GM23338 (cell line): ENCODE measurements around the gene NDUFA11.

ENCODE experiments used
- CTCF ChIP-seq, 2 experiments: fragments of 200-600 bp in 1 of 2; sonication (generic) in 1 of 2; conservative IDR thresholded peaks; 2 replicates each; pipeline versions ENCODE4 v1.5.1 to v1.6.1; 2016 to 2017; ENCODE audit warnings: antibody characterized with exemption in 2 of 2, low read depth in 2 of 2, mild to moderate bottlenecking in 2 of 2, moderate library complexity in 1 of 2
- EZH2 ChIP-seq: fragments of 200-600 bp; sonication (generic); IDR thresholded peaks from one replicate; pipeline ENCODE4 v1.8.0; 2017; ENCODE audit warnings: antibody characterized with exemption, mild to moderate bottlenecking, low read depth; ENCODE audit not compliant: unreplicated experiment
- EZH2phosphoT487 ChIP-seq: fragments of 200-600 bp; sonication (generic); IDR thresholded peaks from one replicate; pipeline ENCODE4 v1.8.1; 2018; ENCODE audit warnings: antibody characterized with exemption; ENCODE audit not compliant: unreplicated experiment
- REST ChIP-seq: IDR thresholded peaks from one replicate; pipeline ENCODE4 v1.6.1; 2018; ENCODE audit warnings: antibody characterized with exemption; ENCODE audit not compliant: unreplicated experiment
- ZNF114 ChIP-seq: fragments of 250-450 bp; sonication (Bioruptor Pico); IDR thresholded peaks from 2 replicates; pipeline ENCODE4 v1.5.0; 2020; ENCODE audit warnings: mild to moderate bottlenecking, moderate library complexity

- TF ChIP-seq EZH2 = no peak
- TF ChIP-seq CTCF (conservative IDR thresholded peaks at IDR 0.05; ENCODE audit: low read depth in 2 of 2) = no peak
- no peak for TF ChIP-seq EZH2phosphoT487
- no peak for TF ChIP-seq ZNF114
- TF ChIP-seq REST = no peak
Observed at GRCh38 chr19:5882421-5882968, 21.1 kb downstream of the NDUFA11 start.
